Measurements from ENCODE around the gene PIK3R2. TPM values are rescaled to one million over a fixed set of nuclear protein-coding genes. Genes with fewer than 3 reads are reported as not detected.

Gene PIK3R2
- total and polyA plus RNA-seq, 2 of the 13 experiments (the other 11 are each of a cell fraction or from before 2014, with no cell fraction given), result 18.6 to 25.3 TPM

GRCh38 chr19:18156841-18157464 is 4.0 kb downstream of the PIK3R2 start (continued):
- no peak for TF ChIP-seq MBNL3 (CRISPR knock-in tag; conservative IDR thresholded peaks at IDR 0.05)
- TF ChIP-seq TBX2 (CRISPR knock-in tag; IDR thresholded peaks at IDR 0.05; ENCODE audit: borderline replicate concordance), result no peak
- no peak for TF ChIP-seq AHDC1 (CRISPR knock-in tag; IDR thresholded peaks at IDR 0.05; ENCODE audit: borderline replicate concordance)
- no peak for TF ChIP-seq AKNA (CRISPR knock-in tag; IDR thresholded peaks at IDR 0.05; ENCODE audit: borderline replicate concordance)
- TF ChIP-seq ZSCAN21 (CRISPR knock-in tag; IDR thresholded peaks at IDR 0.05; ENCODE audit: borderline replicate concordance), result no peak; the same call in 1 of the 2 replicates
- TF ChIP-seq ZBTB38 (CRISPR knock-in tag; IDR thresholded peaks at IDR 0.05), result no peak
- 0 out of 2 replicates have a peak, but pooled peaks have one; percentile 47 for TF ChIP-seq ZNF383 (CRISPR knock-in tag; IDR thresholded peaks at IDR 0.05; ENCODE audit: borderline replicate concordance)
- TF ChIP-seq ZFY (CRISPR knock-in tag; IDR thresholded peaks at IDR 0.05), result peak; percentile 44; the same call in 1 of the 2 replicates
- no peak for TF ChIP-seq ZNF530 (CRISPR knock-in tag; IDR thresholded peaks at IDR 0.05; ENCODE audit: low read depth)
- TF ChIP-seq ZNF326 (CRISPR knock-in tag; IDR thresholded peaks at IDR 0.05; ENCODE audit: borderline replicate concordance), result no peak
- no peak for TF ChIP-seq CBX1 (IDR thresholded peaks at IDR 0.05; ENCODE audit: low read depth)
- no peak for TF ChIP-seq ZNF138 (CRISPR knock-in tag; IDR thresholded peaks at IDR 0.05; ENCODE audit: low read depth)
- TF ChIP-seq PITX1 (CRISPR knock-in tag; IDR thresholded peaks at IDR 0.05), result no peak
- TF ChIP-seq SPEN (CRISPR knock-in tag; IDR thresholded peaks at IDR 0.05; ENCODE audit: low read depth), result no peak
- TF ChIP-seq MZF1 (CRISPR knock-in tag; IDR thresholded peaks at IDR 0.05; ENCODE audit: borderline replicate concordance), result no peak
- TF ChIP-seq NFRKB (IDR thresholded peaks at IDR 0.05), result no peak
- no peak for TF ChIP-seq ZNF607 (CRISPR knock-in tag; IDR thresholded peaks at IDR 0.05; ENCODE audit: borderline replicate concordance)
- TF ChIP-seq AGO2 (optimal IDR thresholded peaks at IDR 0.05; ENCODE audit: low read depth, low read length), result peak; percentile 85
- TF ChIP-seq ZNF775 (CRISPR knock-in tag; IDR thresholded peaks at IDR 0.05; ENCODE audit: borderline replicate concordance), result no peak
- no peak for TF ChIP-seq ZFAT (CRISPR knock-in tag; conservative IDR thresholded peaks at IDR 0.05)
- no peak for TF ChIP-seq AHR (CRISPR knock-in tag; IDR thresholded peaks at IDR 0.05)
